HG03039 (cell line): ENCODE data around the gene KLRF2.

Experiments used
- ATAC-seq: cut with Tn5 transposase; IDR thresholded peaks from one replicate; pipeline ENCODE4 v1.9.1; 2021; ENCODE audit warnings: mild to moderate bottlenecking, moderate library complexity; ENCODE audit not compliant: unreplicated experiment

The KLRF2 gene

DNA sequence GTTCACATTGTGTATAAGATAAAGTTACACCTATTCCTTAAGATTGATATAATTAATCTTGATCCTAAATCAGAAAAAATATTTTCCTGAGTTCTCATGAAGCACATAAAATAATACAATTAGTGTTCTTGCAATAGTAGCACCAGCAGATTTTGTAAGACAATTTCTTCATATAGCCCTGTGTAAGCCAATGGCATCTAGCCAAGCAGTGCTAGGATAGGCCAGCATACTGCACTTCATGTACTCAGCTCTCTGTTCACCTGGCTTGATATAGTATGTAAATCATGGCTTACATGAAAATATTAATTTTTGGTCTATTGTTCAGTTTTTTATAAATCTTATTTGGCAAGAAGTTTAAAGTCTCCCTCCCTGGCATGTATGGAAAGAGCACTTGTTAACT lies 1.9 kb downstream of the KLRF2 start:
- no peak for ATAC-seq

DNA sequence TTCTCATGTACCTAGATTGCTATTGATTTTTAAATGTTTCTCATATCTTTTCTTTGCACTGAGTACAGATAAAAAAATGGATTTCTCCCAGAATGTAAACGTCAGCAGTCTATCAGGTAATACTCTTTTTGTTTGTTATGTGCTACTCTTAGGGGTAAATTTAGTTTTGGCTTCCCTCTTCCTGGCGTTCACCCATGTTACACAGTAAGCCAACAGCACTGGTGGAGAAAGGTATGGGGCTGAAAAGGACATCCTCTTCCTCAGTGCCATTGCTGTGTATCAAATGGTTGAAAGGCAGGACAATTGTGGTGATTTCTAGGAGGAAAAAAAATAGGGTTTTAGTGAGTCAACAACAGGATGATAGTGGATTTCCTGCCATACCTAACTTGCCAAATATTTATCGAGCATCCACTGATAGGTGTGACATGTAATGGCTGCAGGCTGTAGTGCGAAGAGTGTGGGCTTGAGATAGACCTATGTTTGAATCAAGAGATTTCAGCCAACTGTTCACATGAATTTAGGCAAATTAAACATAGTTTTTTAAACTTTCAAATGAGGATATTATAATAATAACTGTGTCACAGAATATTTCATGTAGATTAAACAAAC lies 7.5 kb downstream of the KLRF2 start:
- ATAC-seq = no peak

DNA sequence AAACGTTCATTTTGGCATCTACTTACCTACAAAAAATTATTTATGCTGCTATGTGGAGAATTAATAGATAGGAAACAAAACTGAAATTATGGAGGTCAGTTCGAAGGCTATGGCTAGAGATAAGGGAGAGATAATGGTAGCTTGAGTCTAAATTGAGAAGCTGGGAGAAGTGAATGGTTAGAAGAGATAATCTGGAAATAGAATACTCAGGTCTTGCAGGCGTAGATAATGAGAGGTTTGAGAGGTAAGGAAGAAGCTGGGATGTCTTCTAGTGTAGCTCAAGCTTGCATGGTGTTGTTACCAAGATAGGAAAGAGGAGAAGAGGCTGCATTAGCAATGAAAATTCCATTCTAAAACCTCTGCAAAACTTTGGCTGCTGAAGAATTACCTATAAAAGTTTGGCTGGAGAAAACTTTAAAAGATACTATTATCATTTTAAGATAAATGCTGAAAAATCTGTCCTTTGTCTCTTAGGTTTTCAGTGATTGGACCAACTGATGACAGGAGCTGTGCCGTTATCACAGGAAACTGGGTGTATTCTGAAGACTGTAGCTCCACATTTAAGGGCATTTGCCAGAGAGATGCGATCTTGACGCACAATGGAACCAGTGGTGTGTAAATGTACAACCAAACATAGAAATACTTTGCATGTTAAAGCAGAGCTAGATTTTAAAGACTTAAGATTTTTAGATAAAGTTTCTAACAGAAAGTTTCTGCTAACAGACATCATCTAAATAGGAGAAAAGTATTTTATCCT lies 14.1 kb downstream of the KLRF2 start:
- ATAC-seq = no peak

DNA sequence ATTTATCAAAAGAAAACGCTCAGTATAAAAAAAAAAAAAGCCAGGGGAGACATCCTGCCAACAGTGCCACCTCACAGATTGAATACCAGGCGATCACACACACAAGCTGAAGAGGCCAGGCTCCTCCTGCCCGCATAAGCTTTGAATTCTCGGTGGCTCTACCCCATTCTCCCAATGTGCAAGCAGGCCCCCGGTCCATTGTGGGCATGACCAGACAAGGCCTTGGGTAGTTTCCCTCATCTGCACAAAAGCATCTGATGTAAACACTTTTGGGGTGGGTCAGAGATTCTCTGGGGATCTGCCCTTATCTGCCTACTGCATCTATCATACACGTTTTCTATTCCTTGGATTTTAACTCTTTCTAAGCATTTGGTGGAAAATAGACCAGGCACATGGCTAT lies 16.2 kb downstream of the KLRF2 start:
- ATAC-seq = no peak

DNA sequence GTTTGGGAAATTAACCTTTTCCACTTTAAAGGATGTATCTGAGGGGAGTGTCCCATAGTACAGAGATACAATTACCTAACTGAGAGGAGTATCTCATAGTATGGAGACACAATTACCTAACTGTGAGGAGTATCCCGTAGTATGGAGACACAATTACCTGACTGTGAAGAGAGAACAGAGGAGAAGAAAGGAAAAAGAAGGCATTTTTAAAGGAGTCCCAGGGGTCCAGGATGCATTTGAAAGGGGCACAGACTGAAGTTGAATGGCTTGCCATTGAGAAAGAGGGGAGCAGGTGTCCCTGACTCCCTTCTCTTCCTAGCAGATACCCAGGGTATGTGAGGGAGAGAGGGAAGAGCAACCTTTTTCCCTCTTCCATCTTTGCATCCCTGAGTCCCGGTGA lies 17.9 kb downstream of the KLRF2 start:
- no peak for ATAC-seq

DNA sequence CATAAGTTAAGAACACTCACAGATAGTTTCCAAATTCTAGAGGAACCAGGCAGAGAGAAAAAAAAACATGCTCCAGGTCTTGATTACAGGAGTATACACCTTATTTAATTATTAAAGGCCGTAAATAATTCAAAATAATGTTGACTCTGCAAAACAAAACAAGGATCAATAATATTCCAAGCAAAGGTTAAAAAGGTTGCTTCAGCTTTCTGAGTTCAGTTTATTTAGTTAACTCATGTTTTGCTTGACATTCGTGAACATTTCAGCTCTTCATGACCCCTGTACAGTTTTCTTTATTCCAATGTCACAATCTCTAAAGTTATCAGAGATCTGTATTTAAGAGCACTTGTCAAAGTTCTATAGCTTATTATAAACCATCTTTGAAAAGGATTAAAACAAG lies 19.6 kb downstream of the KLRF2 start:
- ATAC-seq = no peak

DNA sequence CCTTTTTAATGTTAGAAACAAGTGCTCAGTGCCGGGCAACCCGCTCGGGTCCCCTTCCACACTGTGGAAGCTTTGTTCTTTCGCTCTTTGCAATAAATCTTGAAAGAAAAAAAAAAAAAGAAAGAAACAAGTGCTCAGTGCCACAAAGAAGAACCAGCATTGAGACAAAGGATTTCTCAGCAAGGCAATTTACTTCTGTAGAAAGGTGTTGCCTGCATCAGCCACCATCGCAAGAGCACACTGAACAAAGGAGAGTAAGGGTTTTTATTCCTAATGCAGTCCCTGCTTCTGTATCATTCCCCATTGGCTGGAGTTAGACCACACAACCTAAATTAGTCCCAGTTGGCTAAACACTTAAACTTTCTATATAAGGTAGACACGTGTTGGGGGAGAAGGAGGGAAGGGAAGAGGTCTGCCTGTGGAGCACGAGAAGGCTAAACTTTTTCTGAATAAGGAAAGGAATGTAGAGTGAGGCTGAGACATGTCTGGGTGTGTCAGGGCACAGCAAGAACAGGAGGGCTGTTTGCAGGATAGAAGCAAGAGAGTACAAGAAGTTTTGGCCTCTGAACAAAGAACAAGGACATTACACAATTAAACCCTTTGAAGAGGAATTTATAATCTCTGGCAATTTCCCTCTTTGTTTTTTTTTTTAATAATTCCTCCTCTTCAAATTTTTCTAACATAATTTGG lies 21.4 kb downstream of the KLRF2 start:
- ATAC-seq = no peak

DNA sequence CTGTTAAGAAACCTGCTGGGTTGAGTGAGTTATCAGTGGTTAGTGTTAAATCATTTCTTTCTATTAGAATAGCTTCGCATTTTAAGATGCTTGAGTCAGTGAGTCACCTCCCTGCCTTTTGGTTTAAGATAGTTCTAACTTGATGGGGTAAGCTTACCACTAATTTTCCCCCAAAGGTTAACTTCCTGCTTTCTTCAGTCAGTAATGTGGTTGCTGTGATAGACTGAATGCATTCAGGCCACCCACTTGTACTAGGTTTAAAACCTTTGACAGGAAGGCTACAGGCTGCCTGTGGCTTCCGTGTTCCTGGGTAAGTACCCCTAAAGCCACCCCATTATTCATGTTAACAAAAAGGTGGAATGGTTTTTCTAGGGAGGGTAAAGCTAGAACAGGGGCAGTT lies 25.6 kb downstream of the KLRF2 start:
- ATAC-seq = no peak

DNA sequence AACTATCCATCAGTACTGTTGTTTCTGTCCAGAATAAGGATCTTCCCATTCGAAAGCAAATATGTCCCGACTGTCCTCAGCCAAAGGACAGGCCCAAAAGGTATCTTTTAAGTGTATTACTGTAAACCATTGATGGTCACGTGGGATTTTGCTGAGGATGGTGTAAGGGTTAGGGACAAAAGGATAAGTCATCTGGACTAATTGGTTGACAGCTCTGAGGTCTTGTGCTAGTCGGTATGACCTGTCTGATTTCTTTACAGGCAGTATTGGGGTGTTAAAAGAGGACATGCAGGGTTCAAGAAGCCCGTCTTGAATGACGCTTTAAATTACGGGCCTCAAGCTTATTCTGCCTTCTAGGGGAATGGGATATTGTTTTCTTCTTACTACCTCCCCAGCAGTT lies 26.5 kb downstream of the KLRF2 start:
- ATAC-seq = no peak

DNA sequence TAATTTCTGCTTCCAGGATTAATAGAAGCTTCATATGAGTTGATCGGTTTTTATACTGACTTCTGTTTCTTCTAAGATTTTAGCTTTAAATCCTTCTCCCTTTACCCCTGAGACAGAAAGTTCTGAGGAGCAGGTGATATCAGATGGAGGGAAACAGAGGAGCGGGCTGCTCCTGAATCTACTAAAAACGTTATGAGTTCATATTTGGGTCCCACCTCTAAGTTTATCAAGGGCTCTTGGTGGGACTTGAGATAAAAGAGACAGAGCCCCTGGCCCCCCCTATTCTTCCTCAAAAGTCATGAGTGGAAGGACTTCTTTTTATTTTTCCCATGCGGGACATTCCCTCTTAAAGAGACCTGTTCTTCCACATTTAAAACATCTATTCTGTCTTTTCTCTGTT lies 27.1 kb downstream of the KLRF2 start:
- no peak for ATAC-seq

DNA sequence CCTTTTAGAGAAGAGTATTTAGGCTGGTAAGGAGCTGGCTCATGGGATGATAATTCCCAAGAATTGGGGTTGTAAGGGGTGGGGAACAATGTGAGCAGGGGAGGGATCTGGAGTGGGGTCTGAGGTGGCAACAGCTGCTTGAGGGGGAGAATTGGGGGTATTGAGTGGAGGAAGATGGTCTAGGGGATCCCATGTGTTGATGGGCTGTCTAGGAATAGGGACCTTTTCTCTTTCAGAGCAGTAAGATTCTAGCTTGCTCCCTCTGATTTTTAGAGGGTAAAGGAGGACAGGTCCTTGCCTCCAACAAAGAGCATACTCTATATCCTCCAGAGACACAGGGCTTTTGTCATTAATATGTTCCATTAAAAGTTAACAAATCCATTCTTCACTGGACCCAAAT lies 28.4 kb downstream of the KLRF2 start:
- no peak for ATAC-seq

DNA sequence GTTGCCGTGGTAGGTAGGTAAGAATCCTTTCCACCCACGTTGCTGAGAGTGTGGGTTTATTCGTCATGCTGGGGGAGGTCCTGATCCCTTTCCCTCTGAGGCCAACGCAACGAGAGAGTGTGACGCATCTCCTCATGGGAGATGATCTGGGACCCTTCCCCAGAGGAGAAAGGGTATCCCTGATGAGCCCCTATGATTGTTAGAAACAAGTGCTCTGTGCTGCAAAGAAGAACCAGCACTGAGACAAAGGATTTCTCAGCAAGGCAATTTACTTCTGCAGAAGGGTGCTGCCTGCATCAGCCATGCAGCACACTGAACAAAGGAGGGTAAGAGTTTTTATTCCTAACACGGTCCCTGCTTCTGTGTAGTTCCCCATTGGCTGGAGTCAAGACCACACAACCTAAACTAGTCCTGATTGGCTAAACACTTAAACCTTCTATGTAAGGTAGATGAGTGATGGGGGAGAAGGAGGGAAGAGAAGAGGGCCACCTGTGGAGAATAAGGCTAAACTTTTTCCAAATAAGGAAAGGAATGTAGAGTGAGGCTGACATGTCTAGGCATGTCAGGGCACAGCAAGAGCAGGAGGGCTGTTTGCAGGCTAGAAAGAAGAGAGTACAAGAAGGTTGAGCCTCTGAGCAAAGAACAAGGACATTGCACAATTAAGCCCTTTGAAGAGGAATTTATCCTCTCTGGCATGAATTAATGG lies 29.6 kb downstream of the KLRF2 start:
- no peak for ATAC-seq

DNA sequence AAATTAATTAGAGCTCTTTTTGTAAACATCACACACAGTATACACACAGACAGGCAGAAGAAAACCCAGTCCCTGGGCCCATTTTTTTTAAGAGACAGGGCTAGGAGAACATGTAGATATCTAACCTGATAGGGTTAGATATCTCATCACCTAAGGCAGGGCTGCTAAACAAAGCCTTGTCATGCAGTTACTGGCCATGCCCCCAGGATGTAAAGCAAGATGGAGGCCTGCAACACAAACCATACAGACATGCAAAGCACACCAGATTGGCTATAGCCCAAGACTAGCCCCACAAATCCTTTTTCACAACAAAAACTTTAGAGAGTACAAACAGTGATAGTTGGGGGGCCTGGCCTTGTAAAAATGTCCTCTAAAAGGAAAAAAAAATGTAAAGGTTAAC lies 30.4 kb downstream of the KLRF2 start:
- ATAC-seq = no peak

DNA sequence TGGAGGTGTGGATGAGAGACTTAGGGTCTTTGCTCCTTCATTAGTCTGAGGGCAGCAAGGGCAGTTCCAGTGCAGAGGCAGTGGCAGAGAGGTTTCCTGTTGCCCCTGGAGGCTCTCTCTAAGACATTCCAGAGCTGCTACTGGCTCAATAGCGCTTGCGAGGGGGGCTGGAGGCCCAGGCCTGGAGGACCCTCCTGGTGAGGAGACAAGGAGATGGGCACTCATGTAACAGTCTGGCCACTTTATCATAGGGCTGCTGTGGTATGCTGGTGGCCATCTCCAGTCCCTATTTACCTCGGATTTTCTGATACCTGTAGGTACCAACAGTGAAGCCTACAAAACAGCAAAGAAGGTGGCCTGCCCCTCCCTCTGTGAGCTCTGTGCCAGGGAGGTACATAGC lies 38.2 kb downstream of the KLRF2 start:
- ATAC-seq = no peak

DNA sequence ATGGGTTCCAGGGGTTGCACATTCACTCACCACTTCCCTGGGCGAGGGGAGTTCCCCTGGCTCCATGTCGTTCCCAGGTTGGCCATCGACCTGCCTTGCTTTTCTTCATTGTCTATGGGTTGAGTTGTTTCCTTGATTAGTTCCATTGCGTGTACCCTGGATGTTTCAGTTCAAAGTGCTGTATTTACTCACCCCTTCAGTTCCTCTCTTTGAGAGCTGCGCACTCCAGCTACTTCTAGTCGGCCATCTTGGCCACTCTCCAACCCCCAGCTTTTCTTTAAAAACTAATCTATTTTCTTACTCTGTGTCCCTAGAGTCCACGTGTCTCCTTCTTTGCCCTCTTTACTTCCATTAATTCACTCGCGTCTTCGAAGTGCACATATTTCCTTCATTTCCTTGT lies 39.2 kb downstream of the KLRF2 start:
- ATAC-seq = no peak

DNA sequence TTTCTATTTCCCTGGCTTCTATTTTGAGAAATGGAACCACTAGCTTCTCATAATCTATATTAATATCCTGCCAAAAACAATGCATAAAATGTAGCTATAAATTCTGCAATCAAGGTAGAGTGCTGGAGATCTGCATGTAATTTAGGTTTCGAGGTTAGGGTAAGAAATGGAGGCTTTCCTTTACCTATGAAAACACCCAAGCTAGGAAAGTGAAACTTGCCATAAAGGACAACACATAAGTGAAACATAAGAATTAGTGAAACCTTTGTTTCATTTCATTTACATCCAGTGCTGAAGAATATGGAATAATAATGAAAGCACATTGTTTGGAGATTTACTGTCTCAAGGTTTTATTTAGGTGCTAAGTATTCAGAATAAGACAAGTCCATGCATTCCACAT lies 41.1 kb downstream of the KLRF2 start:
- ATAC-seq = no peak

DNA sequence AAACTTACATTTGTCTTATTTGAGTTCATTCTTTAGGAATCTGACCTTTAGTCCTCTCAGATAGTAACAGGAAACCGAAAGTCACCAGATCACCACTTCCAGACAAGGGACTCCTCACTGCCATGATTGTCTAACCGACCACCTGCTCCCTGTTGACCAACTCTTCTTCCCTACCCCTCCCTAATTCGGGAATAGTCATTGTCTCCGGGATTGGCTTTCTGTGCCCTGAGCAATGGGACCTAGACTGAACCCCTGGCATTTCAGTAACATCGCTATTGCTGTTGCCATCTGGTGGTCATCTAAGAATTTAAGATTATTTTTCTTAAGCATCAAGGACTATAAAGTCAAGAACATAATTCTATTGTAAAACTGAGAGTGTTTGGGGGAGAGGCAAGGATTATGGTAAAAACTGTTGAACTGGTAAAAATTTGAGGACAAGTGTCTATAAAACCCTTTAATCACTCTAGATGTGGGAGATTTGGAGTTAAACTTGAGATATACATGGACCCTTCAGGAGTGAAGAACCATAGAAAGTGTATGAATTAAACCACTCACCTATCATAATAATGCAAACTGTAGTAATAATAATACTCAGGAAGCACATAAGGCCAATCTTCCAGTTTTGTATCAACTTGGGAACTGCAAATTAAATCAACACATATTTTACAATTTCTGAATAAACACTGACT lies 44.6 kb downstream of the KLRF2 start:
- ATAC-seq = no peak

DNA sequence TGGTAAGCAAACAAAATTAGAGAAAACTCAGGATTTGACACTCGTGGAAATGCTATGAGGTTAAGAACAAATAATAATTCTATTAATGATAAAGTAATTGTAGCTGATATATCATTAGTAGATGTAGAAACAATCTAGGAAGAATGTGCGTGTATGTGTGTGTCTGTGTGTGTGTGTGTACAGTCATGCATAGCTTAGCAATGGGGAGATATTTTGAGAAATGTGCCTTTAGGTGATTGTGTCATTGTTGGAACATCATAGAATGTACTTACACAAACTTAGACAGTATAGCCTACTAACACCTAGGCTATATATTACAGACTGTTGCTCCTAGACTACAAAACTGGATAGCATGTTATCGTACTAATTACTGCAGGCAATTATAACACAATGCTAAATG lies 45.6 kb downstream of the KLRF2 start:
- ATAC-seq = no peak

DNA sequence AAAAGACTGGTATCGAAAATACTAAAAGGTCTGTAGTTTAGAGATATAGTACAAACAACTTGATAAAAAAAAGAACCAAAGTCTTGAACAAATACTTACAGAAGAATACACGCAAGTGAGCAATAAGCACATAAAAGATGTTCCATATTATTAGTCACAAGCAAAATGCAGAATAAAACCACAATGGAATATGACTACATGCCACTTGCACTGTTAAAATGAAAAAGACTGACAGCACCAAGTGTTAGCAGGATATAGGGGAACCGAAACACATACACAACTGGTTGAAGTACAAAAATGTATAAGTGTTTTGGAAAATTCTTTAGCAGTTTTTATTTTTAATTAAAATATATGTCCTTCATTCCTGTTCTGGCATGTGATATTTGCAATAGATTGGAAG lies 47.3 kb downstream of the KLRF2 start:
- no peak for ATAC-seq

DNA sequence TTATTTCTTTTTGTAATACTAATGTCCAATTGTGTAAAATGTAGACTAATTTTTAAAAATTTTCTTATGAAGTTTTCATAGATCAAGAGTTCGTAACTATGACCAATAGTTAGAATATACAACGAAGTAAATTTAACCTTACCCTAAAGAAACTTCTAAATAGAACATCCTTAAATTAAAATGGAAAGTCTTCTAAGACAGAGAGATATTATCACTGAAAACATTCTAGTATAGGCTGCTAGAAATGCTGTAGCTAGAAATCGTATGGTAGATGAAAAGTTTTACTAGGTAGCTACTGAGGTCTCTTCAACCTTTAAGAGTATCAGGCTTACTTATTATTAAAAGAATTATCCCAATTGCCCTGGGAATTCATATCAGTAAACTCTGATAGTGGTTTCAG lies 50.0 kb downstream of the KLRF2 start:
- ATAC-seq = no peak

DNA sequence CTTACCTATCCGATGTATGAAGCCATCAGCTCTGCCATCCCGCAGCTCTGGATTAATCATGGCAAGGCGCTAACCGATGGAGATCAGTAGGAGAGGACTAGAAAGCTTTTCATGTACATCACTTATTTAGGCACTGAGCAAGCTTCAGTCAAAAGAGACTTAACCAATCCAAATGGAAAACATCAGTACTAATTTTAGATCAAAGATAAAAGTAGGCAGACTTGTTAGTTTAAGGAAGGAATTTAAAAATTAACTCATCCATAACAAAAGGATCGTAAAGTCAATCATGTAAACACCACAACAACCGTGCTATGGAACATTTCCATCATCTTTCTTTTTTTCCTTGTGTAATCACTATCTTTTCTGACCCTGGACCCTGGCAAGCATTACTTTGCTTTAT lies 51.0 kb downstream of the KLRF2 start, which contains the start of gene CLEC2A:
CLEC2A (minus strand) TSS at position 101 of the 400 bp plus-strand sequence; CDS start at position 60, 41 bp downstream.
- ATAC-seq = no peak
